UCSD-AML1 (cell line): Measurements from ENCODE around the gene CCAR1.
"Not testable (repeated sequence)": the region's sequence is repeated elsewhere in the genome, so short reads cannot be mapped to it uniquely, and the experiment has no call there.

Source experiments
- DNase-seq: peaks from one replicate; lab custom pipeline; 2025; ENCODE audit not compliant: unreplicated experiment; lab: John Stamatoyannopoulos, UW

The CCAR1 gene, protein sequence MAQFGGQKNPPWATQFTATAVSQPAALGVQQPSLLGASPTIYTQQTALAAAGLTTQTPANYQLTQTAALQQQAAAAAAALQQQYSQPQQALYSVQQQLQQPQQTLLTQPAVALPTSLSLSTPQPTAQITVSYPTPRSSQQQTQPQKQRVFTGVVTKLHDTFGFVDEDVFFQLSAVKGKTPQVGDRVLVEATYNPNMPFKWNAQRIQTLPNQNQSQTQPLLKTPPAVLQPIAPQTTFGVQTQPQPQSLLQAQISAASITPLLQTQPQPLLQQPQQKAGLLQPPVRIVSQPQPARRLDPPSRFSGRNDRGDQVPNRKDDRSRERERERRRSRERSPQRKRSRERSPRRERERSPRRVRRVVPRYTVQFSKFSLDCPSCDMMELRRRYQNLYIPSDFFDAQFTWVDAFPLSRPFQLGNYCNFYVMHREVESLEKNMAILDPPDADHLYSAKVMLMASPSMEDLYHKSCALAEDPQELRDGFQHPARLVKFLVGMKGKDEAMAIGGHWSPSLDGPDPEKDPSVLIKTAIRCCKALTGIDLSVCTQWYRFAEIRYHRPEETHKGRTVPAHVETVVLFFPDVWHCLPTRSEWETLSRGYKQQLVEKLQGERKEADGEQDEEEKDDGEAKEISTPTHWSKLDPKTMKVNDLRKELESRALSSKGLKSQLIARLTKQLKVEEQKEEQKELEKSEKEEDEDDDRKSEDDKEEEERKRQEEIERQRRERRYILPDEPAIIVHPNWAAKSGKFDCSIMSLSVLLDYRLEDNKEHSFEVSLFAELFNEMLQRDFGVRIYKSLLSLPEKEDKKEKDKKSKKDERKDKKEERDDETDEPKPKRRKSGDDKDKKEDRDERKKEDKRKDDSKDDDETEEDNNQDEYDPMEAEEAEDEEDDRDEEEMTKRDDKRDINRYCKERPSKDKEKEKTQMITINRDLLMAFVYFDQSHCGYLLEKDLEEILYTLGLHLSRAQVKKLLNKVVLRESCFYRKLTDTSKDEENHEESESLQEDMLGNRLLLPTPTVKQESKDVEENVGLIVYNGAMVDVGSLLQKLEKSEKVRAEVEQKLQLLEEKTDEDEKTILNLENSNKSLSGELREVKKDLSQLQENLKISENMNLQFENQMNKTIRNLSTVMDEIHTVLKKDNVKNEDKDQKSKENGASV

GRCh38 chr10:68720793-68721672 lies at the start of gene CCAR1:
Gene CCAR1 (plus strand): TSS chr10:68721239. CDS start chr10:68722505, 1,266 bp downstream.
- peak; percentile 98 for DNase-seq

DNA sequence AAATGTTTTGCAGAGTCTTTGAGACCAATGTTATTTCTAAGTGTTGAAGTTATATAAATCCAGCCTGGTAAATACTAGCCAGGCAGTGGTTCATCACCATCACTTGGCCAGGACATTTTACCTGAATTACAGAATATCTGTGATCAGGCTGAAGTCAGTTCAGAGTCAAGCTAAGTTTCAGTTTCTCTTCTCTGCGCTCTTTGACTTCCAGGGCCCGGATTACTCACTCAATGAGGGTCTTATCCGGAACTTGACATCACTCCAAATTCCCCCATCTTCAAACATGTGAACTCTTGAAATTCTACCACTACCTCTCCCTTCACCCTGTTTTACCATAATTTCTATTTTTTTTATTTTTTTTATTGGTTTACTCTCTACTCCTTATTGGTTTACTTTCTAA lies 36.6 kb upstream of the CCAR1 start:
- no peak for DNase-seq

- DNase-seq: no peak
Observed at GRCh38 chr10:68696018-68696417, 25.0 kb upstream of the CCAR1 start.

- no peak for DNase-seq
Observed at GRCh38 chr10:68697106-68697505, 23.9 kb upstream of the CCAR1 start.

DNA sequence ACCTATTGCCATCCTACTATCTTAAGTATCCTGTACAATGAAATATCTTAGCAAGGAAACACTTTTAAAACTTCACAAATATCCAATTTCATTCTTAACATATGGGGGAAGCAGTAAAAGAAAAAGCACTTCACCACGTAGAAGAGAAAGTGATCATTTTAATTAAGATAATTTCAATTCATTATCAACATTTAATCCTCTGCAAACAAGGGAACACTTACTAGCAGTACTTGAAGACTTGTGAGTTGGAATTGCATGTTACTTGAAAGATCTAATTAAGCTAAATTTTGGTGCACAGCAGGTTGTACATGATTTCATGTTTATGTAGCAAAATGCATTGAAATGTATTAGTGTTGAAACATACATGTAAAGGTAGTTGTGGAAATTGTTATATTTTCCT lies 20.8 kb upstream of the CCAR1 start:
- no peak for DNase-seq

DNA sequence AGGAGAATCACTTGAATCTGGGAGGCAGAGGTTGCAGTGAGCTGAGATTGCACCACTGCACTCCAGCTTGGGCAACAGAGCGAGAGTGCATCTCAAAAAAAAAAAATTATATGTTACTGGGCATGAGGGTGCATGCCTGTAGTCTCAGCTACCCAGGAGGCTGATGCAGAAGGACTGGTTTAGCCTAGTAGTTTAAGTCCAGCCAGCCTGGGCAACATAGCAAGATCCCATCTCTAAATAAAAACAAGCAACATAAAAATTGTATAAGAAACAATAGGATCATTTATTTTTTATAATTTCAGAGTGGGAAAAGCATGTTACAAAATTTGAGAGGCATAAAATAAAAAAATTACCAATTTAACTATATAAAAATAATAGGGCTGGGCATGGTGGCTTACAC lies 15.5 kb upstream of the CCAR1 start:
- DNase-seq: no peak

- not testable (repeated sequence) for DNase-seq
Observed at GRCh38 chr10:68708987-68709386, 12.1 kb upstream of the CCAR1 start.

DNA sequence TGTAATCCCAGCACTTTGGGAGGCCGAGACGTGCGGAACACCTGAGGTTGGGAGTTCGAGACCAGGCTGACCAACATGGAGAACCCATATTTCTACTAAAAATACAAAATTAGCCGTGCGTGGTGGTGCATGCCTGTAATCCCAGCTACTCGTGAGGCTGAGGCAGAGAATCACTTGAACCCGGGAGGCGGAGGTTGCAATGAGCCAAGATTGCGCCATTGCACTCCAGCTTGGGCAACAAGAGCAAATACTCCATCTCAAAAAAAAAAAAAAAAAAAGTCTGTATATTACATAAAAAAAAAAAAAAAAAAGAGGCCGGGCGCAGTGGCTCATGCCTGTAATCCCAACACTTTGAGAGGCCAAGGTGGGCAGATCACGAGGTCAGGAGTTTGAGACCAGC lies 8.0 kb upstream of the CCAR1 start:
- DNase-seq: not testable (repeated sequence)

GRCh38 chr10:68717435-68717834 lies 3.6 kb upstream of the CCAR1 start:
- no peak for DNase-seq

- DNase-seq: no peak
Observed at GRCh38 chr10:68721673-68722335, 765 bp downstream of the CCAR1 start.

- no peak for DNase-seq
Observed at GRCh38 chr10:68725016-68725415, 4.0 kb downstream of the CCAR1 start.

GRCh38 chr10:68727146-68727545 lies 6.1 kb downstream of the CCAR1 start:
- no peak for DNase-seq

DNA sequence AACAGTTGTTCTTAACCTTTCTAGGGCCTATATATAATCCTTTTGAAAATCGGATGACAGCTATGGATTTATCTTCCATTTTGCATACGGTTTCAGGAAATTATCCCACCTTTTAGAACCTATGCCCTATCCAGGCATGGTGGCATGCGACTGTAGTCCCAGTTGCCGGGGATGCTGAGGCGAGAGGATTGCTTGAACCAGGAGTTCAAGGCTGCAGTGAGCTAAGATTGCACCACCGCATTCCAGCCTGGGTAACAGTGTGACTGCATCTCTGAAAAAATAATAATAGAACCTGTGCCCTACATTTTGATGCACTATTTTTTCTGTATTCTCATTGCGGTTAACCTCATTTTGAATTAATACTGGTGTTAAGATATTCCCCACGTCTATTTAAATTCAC lies 11.6 kb downstream of the CCAR1 start:
- DNase-seq: no peak

DNA sequence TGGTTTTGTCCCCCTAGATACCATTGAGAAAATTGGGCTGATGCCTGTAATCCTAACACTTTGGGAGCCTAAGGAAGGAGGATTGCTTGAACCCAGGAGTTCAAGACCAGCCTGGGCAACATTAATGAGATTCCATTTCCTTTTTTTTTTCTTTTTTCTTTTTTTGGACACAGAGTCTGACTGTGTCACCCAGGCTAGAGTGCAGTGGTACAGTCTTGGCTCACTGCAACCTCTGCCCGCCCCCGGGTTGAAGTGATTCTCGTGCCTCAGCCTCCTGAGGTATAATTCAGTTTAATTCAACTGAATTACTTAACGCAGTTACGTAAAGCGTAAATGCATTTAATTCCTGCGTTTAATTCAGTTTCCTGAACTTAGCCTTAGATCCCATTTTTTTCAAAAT lies 13.3 kb downstream of the CCAR1 start:
- DNase-seq: no peak

GRCh38 chr10:68735119-68735518 lies 14.1 kb downstream of the CCAR1 start:
- no peak for DNase-seq

DNA sequence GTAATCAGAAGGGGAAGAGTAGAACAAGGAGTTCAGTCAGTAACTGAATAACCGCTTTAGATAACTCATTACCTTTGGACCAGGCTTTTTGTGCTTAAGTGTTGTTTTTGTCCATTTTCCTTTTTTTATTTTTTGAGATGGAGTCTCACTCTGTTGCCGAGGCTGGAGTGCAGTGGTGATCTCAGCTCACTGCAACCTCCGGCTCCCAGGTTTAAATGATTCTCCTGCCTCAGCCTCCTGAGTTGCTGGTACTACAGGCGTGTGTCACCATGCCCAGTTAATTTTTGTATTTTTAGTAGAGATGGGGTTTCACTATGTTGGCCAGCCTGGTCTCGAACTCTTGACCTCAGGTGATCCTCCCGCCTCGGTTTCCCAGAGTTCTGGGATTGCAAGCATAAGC lies 14.7 kb downstream of the CCAR1 start:
- DNase-seq: not testable (repeated sequence)

GRCh38 chr10:68740676-68741075 lies 19.6 kb downstream of the CCAR1 start:
- DNase-seq: not testable (repeated sequence)

DNA sequence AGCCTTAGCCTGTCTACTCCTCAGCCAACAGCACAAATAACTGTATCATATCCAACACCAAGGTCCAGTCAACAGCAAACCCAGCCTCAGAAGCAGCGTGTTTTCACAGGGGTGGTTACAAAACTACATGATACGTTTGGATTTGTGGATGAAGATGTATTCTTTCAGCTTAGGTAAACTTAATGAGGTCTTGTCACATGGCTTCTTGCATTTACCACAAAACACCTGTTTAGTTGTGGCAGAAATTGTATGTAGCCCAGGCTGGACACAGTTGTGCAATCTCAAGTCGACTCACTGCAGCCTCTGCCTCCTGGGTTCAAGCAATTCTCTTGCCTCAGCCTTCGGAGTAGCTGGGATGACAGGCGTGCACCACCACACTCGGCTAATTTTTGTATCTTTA lies 21.4 kb downstream of the CCAR1 start:
- no peak for DNase-seq

DNA sequence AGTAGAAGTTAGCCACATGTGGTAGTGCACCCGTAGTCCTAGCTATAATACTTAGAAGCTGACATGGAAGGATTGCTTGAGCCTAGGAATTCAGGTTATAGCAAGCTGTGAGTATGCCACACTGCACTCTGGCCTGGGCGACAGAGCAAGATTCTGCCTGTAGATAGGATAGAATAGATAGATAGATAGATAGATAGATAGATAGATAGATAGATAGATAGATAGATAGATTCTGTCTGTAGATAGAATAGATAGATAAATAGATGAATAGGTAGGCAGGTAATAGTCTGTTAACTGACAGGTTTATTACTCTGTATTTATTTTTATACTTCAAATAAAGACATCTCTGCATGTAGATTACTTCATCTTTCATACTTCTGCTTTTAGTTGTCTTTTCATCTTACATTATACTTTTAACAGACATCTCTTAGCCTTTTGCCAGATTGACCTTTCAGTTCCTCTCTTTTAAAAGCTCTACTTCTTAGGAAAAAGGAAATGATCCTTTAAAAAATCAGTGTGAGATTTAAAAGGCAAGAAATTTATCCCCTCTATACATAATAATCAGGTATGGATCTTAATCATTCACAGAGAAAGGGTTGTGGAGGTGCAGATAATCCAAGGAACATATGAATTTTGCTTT lies 31.8 kb downstream of the CCAR1 start:
- no peak for DNase-seq

DNA sequence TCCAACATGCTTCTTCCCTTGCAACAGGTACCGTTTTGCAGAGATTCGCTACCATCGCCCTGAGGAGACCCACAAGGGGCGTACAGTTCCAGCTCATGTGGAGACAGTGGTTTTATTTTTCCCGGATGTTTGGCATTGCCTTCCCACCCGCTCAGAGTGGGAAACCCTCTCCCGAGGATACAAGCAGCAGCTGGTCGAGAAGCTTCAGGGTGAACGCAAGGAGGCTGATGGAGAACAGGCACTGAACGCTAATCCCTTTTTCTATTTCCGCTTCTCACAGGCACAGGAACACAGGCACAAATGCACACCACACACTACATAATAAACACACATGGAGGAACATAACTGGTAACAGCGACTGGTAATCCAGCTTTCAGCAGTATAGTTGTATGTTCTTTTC lies 35.2 kb downstream of the CCAR1 start:
- DNase-seq: no peak
